Lower leg skin (tissue), 3 donors: ENCODE measurements around the gene POU2AF1.

Experiments
- CTCF ChIP-seq, 3 donors: fragments of 450-650 bp; IDR thresholded peaks; one replicate each; pipeline ENCODE4 v1.5.1; 2016; ENCODE audit warnings: antibody characterized with exemption in 3 of 3, mild to moderate bottlenecking in 3 of 3, moderate library complexity in 2 of 3
- POLR2A ChIP-seq, 2 donors: fragments of 450-650 bp; IDR thresholded peaks; one replicate each; pipeline ENCODE4 v1.6.1; 2016 to 2017; ENCODE audit warnings: antibody characterized with exemption in 2 of 2, mild to moderate bottlenecking in 1 of 2, moderate library complexity in 1 of 2

GRCh38 chr11:111334532-111335502 is 44.3 kb downstream of the POU2AF1 start:
- TF ChIP-seq POLR2A (IDR thresholded peaks at IDR 0.05), result no peak
- TF ChIP-seq CTCF (IDR thresholded peaks at IDR 0.05), result no peak
